ENCODE measurements around the gene PGAP3.

Gene PGAP3

DNA sequence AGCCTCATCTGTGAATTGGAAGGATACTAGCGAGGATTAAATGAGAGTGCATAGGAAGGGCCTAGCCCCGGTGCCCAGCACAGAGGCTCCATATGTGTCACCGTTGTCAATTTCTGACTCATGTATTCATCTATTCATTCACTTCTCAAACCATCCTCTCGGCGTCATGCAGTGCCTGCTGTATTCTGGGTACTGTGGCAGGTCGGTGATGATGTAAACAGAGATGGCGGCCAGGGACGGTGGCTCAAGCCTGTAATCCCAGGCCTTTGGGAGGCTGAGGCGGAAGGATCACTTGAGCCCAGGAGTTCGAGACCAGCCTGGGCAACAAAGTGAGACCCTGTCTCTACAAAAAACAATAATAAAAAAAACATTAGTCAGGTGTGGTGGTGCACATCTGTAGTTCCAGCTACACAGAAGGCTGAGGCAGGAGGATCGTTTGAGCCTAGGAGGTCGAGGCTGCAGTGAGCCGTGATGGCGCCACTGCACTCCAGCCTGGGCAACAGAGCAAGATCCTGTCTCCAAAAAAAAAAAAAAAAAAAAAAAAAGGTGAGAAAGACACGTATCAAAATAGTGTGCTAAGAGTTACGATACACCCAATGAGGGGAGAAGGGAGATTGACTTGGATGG is 65.4 kb downstream of the PGAP3 start:
- no peak for DNase-seq (ENCODE audit: low read depth)

DNA sequence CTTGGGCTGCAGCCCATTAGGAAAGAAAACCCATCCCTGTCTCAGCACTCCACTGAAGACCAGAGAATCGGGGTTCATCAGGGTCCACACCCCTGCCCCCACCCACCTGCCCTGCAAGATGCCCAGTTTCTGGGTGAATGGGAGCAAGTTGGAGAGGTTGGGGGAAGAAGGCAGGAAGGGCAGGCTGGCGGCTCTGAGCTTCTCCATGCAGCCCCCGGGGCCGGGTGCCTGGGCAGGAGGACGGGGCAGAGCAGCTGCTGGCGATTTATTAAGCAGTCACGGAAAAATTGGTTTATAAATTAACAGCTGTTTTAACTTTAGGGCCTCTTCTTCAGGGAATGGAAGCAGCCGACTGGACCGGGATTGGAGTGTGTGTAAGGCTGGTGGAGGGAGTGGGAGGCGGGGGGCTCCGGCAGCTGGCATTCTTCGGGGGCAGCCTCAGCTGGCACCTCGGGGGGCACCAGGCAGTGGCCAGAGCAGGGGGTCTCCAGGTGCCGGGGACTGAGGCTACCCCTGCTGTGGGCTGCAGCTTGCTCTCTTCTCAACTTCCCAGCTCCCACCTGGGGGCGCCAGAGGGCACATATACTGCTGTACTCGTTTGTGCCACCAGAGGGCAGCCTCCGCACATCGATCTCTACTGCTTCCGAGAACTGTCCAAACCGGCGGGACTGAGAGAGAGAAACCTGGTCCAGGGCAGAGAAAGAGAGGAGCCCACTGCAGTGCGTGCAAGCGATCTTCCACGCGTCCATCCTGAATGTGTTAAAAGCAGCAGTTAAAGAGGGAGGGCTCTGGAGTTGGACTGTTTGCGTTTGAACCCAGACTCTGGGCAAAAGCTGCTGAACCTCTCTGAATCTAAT is 66.1 kb downstream of the PGAP3 start:
- DNase-seq (ENCODE audit: low read depth) = peak; percentile 57
